Adipocyte (in vitro differentiated cells): ENCODE results near the gene CCDC88A.

Experiments
- DNase-seq: peaks from one replicate; pipeline ENCODE4 v3.0.0-alpha.2; 2015; ENCODE audit warnings: low read depth
- H3K27me3 ChIP-seq: replicated peaks from 2 replicates; pipeline ENCODE4 v1.7.0; 2013; ENCODE audit warnings: mild to moderate bottlenecking, low read length, moderate library complexity; ENCODE audit not compliant: control insufficient read depth, insufficient read depth
- H3K36me3 ChIP-seq: 2 replicates; pipeline ENCODE4 v1.7.0; 2013; ENCODE audit warnings: low read length, mild to moderate bottlenecking, moderate library complexity; ENCODE audit not compliant: control insufficient read depth, insufficient read depth, severe bottlenecking
- H3K4me1 ChIP-seq: 2 replicates; pipeline ENCODE4 v1.7.0; 2013; ENCODE audit warnings: mild to moderate bottlenecking, low read length, moderate library complexity; ENCODE audit not compliant: control insufficient read depth, insufficient read depth
- H3K4me3 ChIP-seq: 2 replicates; pipeline ENCODE4 v1.7.0; 2013; ENCODE audit warnings: mild to moderate bottlenecking, low read length, moderate library complexity
- H3K9ac ChIP-seq: 2 replicates; pipeline ENCODE4 v1.7.0; 2013; ENCODE audit warnings: mild to moderate bottlenecking, low read length, moderate library complexity
- H3K9me3 ChIP-seq: 2 replicates; pipeline ENCODE4 v1.7.0; 2013; ENCODE audit warnings: mild to moderate bottlenecking, low read length, moderate library complexity; ENCODE audit not compliant: control insufficient read depth

The CCDC88A gene

DNA sequence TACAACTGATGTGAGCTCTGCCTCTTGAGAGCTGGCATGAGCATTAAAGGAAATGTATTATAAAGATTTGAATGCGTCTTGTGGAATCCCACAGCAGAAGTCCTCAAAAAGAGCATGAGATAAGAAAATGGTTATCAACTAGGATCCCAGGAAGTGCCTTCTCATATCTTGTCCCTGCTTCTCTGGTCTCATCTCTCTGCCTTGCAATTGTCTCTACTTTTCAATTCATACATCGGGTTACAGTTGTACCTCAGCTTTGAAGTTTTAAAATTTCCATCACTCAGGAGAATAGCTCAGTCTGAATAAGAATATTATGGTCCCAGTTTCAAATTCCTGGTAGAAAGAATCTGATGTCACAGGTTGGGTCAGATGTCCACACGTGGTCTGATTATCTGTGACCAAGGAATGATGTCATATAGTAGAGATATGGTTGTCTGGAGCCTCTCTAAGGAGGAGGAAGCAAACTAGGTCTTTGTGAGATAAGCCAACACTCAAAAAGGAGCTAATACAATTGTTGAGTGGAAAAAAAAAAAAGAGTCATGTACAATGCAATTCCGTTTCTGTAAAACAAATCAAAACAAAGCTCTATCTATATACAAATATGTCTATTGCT is 21.7 kb upstream of the CCDC88A start:
- DNase-seq = no peak
- H3K4me3 ChIP-seq = no peak overlapping the region
- no peaks in the 10 kb centered on the region for H3K4me1 ChIP-seq
- H3K27me3 ChIP-seq = no peaks in the 10 kb centered on the region
- no peaks in the 10 kb centered on the region for H3K36me3 ChIP-seq
- H3K9me3 ChIP-seq = no peaks in the 10 kb centered on the region
- H3K9ac ChIP-seq = no peak overlapping the region

GRCh38 chr2:55439101-55439397 is 19.4 kb upstream of the CCDC88A start:
- no peaks in the 10 kb centered on the region for H3K36me3 ChIP-seq
- H3K9ac ChIP-seq = no peak overlapping the region
- H3K4me3 ChIP-seq = no peak overlapping the region
- no peaks in the 10 kb centered on the region for H3K27me3 ChIP-seq
- no peaks in the 10 kb centered on the region for H3K4me1 ChIP-seq
- no peaks in the 10 kb centered on the region for H3K9me3 ChIP-seq
- DNase-seq = no peak

DNA sequence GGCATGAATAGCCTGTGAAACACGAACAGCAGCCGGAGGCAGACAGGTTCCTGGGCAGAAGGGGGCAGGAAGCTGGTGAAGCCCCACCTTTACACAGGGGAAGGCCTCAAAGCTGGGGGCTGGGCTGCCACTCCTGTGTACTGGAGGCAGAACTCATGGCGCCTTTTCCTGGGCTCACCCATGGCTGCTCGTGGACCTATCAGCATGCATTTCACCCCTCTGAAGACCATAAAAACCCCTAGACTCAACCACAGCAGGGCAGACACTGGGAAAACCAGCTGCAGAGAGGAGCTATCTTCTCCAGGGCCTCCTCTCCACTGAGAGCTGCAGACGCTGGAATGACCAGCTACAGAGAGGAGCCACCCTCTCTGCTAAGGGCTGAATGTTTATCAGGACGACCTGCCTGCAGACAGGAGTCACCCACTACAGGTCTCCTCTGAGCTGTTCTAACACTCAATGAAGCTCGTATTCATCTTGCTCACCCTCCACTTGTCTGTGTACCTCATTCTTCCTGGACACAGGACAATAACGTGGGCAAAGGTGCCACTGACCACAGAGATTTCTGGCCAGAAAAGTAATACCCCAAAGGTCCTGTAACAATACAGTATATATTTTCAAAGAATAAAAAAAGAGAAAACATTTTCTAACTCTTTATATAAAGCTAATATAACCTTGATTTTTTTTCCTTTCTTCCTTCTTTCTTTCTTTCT is 18.9 kb upstream of the CCDC88A start:
- no peak overlapping the region for H3K4me3 ChIP-seq
- no peaks in the 10 kb centered on the region for H3K4me1 ChIP-seq
- H3K9me3 ChIP-seq = no peaks in the 10 kb centered on the region
- H3K27me3 ChIP-seq = no peaks in the 10 kb centered on the region
- no peaks in the 10 kb centered on the region for H3K36me3 ChIP-seq
- no peak for DNase-seq
- H3K9ac ChIP-seq = no peak overlapping the region

- no peak overlapping the region for H3K4me3 ChIP-seq
- no peaks in the 10 kb centered on the region for H3K27me3 ChIP-seq
- no peaks in the 10 kb centered on the region for H3K36me3 ChIP-seq
- H3K9ac ChIP-seq = no peak overlapping the region
- H3K9me3 ChIP-seq = no peaks in the 10 kb centered on the region
- no peak for DNase-seq
- H3K4me1 ChIP-seq = no peaks in the 10 kb centered on the region
Observed at GRCh38 chr2:55437515-55438390, 18.1 kb upstream of the CCDC88A start.

DNA sequence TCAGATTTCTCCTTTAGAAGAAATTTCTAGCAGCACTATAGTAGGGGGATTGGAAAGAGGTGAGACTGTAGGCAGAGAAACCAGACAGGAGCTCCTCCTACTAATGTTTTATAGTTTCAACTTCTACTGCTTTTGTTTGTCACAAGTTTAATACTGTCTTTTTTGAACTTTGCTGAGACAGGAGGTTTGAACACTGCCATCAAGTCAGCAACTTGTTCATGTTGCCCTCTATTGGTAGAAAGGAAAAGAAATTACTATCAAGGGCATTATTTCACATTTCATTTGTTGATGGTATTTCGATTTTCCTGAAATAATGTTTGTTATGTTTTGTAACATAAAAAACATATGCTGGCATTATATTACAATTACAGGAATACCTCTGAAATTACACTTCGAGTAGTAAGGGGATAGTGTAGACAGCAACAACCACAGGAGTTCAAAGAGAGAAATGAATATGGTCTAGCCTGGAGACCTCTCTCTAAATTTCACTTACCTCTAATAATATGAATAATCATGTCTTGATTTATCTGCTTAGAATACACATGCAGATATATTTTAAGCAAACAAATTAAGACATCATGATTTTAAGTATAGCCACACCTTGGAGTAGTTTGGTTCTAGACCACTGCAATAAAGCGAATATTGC is 12.4 kb upstream of the CCDC88A start:
- peak overlapping the region; percentile 60 for H3K9ac ChIP-seq
- peak; percentile 75 for DNase-seq
- no peaks in the 10 kb centered on the region for H3K36me3 ChIP-seq
- H3K4me1 ChIP-seq = peaks cover 23% of the 10 kb centered on the region
- no peaks in the 10 kb centered on the region for H3K27me3 ChIP-seq
- H3K4me3 ChIP-seq = peak overlapping the region; percentile 45
- no peaks in the 10 kb centered on the region for H3K9me3 ChIP-seq

- Histone ChIP-seq H3K27me3 (no peaks in the 10 kb centered on the region), H3K36me3 (no peaks in the 10 kb centered on the region), H3K9ac (peak overlapping the region; percentile 12), H3K9me3 (no peaks in the 10 kb centered on the region), H3K4me1 (peaks cover 29% of the 10 kb centered on the region), H3K4me3 (peak overlapping the region; percentile 15)
- peak; percentile 64 for DNase-seq
Observed at GRCh38 chr2:55430211-55430975, 10.7 kb upstream of the CCDC88A start.

GRCh38 chr2:55428258-55428657 is 8.6 kb upstream of the CCDC88A start:
- no peak for DNase-seq
- H3K27me3 ChIP-seq = no peaks in the 10 kb centered on the region

GRCh38 chr2:55425431-55425831 is 5.8 kb upstream of the CCDC88A start:
- Histone ChIP-seq H3K4me3 (no peak overlapping the region), H3K9me3 (no peaks in the 10 kb centered on the region), H3K36me3 (no peaks in the 10 kb centered on the region), H3K27me3 (no peaks in the 10 kb centered on the region), H3K4me1 (peaks cover 22% of the 10 kb centered on the region), H3K9ac (peak overlapping the region; percentile 24)
- peak; percentile 85 for DNase-seq

More at GRCh38 chr2:55428258-55428657, 8.6 kb upstream of the CCDC88A start:
- H3K36me3 ChIP-seq = no peaks in the 10 kb centered on the region
- peaks cover 33% of the 10 kb centered on the region for H3K4me1 ChIP-seq
- no peaks in the 10 kb centered on the region for H3K9me3 ChIP-seq
- H3K9ac ChIP-seq = no peak overlapping the region
- H3K4me3 ChIP-seq = no peak overlapping the region

- Histone ChIP-seq H3K9ac (no peak overlapping the region), H3K4me3 (no peak overlapping the region), H3K27me3 (no peaks in the 10 kb centered on the region), H3K36me3 (no peaks in the 10 kb centered on the region), H3K9me3 (no peaks in the 10 kb centered on the region), H3K4me1 (peaks cover 19% of the 10 kb centered on the region)
- no peak for DNase-seq
Observed at GRCh38 chr2:55422876-55423665, 3.4 kb upstream of the CCDC88A start.

GRCh38 chr2:55421326-55421725 is 1.7 kb upstream of the CCDC88A start:
- no peaks in the 10 kb centered on the region for H3K36me3 ChIP-seq
- H3K27me3 ChIP-seq = no peaks in the 10 kb centered on the region
- no peak overlapping the region for H3K4me3 ChIP-seq
- no peaks in the 10 kb centered on the region for H3K9me3 ChIP-seq
- H3K9ac ChIP-seq = no peak overlapping the region
- peaks cover 33% of the 10 kb centered on the region for H3K4me1 ChIP-seq
- no peak for DNase-seq
